RKO (cell line): ENCODE measurements around the gene COL18A1.
"Not testable (repeated sequence)": the region's sequence is repeated elsewhere in the genome, so short reads cannot be mapped to it uniquely, and the experiment has no call there.

Source experiments
- DNase-seq: peaks from one replicate; pipeline ENCODE4 v3.0.0-alpha.2; 2016; ENCODE audit warnings: low spot score

The COL18A1 gene

GRCh38 chr21:45427331-45428271 is 22.6 kb downstream of the COL18A1 start:
- DNase-seq: peak; percentile 89

- DNase-seq: no peak
Measured at GRCh38 chr21:45428534-45428933, 23.6 kb downstream of the COL18A1 start.

GRCh38 chr21:45429221-45430175 is 24.5 kb downstream of the COL18A1 start:
- no peak for DNase-seq

- DNase-seq: no peak
Measured at GRCh38 chr21:45430521-45431501, 25.8 kb downstream of the COL18A1 start.

- no peak for DNase-seq
Measured at GRCh38 chr21:45431781-45432572, 27.0 kb downstream of the COL18A1 start.

- DNase-seq: no peak
Measured at GRCh38 chr21:45432575-45433255, 27.8 kb downstream of the COL18A1 start.

- no peak for DNase-seq
Measured at GRCh38 chr21:45433301-45433700, 28.3 kb downstream of the COL18A1 start.

GRCh38 chr21:45433911-45434644 is 29.1 kb downstream of the COL18A1 start:
- DNase-seq: no peak

- no peak for DNase-seq
Measured at GRCh38 chr21:45434645-45435217, 29.8 kb downstream of the COL18A1 start.

- DNase-seq: no peak
Measured at GRCh38 chr21:45435405-45435981, 30.5 kb downstream of the COL18A1 start.

- no peak for DNase-seq
Measured at GRCh38 chr21:45436351-45437065, 31.5 kb downstream of the COL18A1 start.

GRCh38 chr21:45437844-45438243 is 32.9 kb downstream of the COL18A1 start:
- not testable (repeated sequence) for DNase-seq

- DNase-seq: no peak
Measured at GRCh38 chr21:45438391-45439145, 33.6 kb downstream of the COL18A1 start.

GRCh38 chr21:45439161-45439872 is 34.4 kb downstream of the COL18A1 start:
- peak; percentile 71 for DNase-seq

- no peak for DNase-seq
Measured at GRCh38 chr21:45439901-45440461, 35.0 kb downstream of the COL18A1 start.

- no peak for DNase-seq
Measured at GRCh38 chr21:45440736-45441350, 35.9 kb downstream of the COL18A1 start.
